H1 (cell line): ENCODE data around the gene TANC1.

Source experiments
- BACH1 ChIP-seq: IDR thresholded peaks from 2 replicates; pipeline ENCODE4 v1.6.1; 2012; ENCODE audit warnings: low read length, improper control_type of control experiment
- CREB1 ChIP-seq: IDR thresholded peaks from 2 replicates; pipeline ENCODE4 v1.6.1; 2012; ENCODE audit warnings: inconsistent platforms
- CTBP2 ChIP-seq: IDR thresholded peaks from 2 replicates; pipeline ENCODE4 v1.7.0; 2011; ENCODE audit warnings: borderline replicate concordance, mild to moderate bottlenecking, moderate library complexity, mixed read lengths, low read length; ENCODE audit not compliant: insufficient read depth, insufficient read length
- CTCF ChIP-seq, 3 experiments: IDR thresholded peaks; 1 replicate in 2 of 3; 2 replicates in 1 of 3; pipeline versions ENCODE4 v1.5.1 to v1.6.1; 2011; ENCODE audit warnings: low read length in 3 of 3, mild to moderate bottlenecking in 3 of 3, inconsistent platforms in 2 of 3, low read depth in 1 of 3, moderate library complexity in 1 of 3; ENCODE audit not compliant: insufficient read depth in 1 of 3; ENCODE audit errors: control extremely low read depth in 1 of 3
- GTF2F1 ChIP-seq: IDR thresholded peaks from 2 replicates; pipeline ENCODE4 v1.6.1; 2012; ENCODE audit warnings: low read depth, low read length, improper control_type of control experiment, borderline replicate concordance
- JUND ChIP-seq: IDR thresholded peaks from 2 replicates; pipeline ENCODE4 v1.6.1; 2011; ENCODE audit warnings: mild to moderate bottlenecking, improper control_type of control experiment, low read length
- MAFK ChIP-seq: IDR thresholded peaks from 2 replicates; pipeline ENCODE4 v1.6.1; 2012; ENCODE audit warnings: low read depth, mild to moderate bottlenecking, improper control_type of control experiment, low read length
- MAX ChIP-seq: IDR thresholded peaks from 2 replicates; pipeline ENCODE4 v1.6.1; 2012; ENCODE audit warnings: inconsistent platforms
- RFX5 ChIP-seq: IDR thresholded peaks from 2 replicates; pipeline ENCODE4 v1.6.1; 2011; ENCODE audit warnings: low read depth, low read length, improper control_type of control experiment, borderline replicate concordance
- SUZ12 ChIP-seq: fragments of 200-600 bp; sonication (generic); IDR thresholded peaks from 2 replicates; pipeline ENCODE4 v1.6.1; 2012; ENCODE audit warnings: mild to moderate bottlenecking, inconsistent platforms, low read length, moderate library complexity, mixed read lengths

GRCh38 chr2:158931572-158931971 lies 36.9 kb upstream of the TANC1 start:
- no peak for TF ChIP-seq CTCF (IDR thresholded peaks at IDR 0.05; ENCODE audit: control extremely low read depth in 1 of 3, insufficient read depth in 1 of 3, low read depth in 1 of 3, low read length in 3 of 3)
- no peak for TF ChIP-seq BACH1
- TF ChIP-seq RFX5 = no peak
- TF ChIP-seq MAX = no peak
- TF ChIP-seq GTF2F1 = no peak
- peak; percentile 26; the same call in 1 of the 2 replicates for TF ChIP-seq JUND
- no peak for TF ChIP-seq SUZ12
- no peak for TF ChIP-seq MAFK
- TF ChIP-seq CREB1 = no peak
- TF ChIP-seq CTBP2 = no peak
